HepG2 (cell line): ENCODE measurements around the gene RETREG2. TPM values are rescaled to one million over a fixed set of nuclear protein-coding genes. Genes with fewer than 3 reads are reported as not detected.

Experiments used
- CBFB ChIP-seq: sonication (generic); formaldehyde crosslinking; IDR thresholded peaks from 2 replicates; pipeline ENCODE4 v1.4.0; 2020; ENCODE audit warnings: missing genetic modification reagents
- CBX1 ChIP-seq: IDR thresholded peaks from one replicate; pipeline ENCODE4 v1.6.1; 2016; ENCODE audit warnings: antibody characterized with exemption, low read depth
- HNRNPLL ChIP-seq: fragments of 200-400 bp; formaldehyde crosslinking; IDR thresholded peaks from 2 replicates; pipeline ENCODE4 v1.6.1; 2017; ENCODE audit warnings: mild to moderate bottlenecking, low read depth, low read length; ENCODE audit not compliant: poor library complexity, severe bottlenecking
- HNRNPUL1 ChIP-seq: fragments of 200-400 bp; formaldehyde crosslinking; IDR thresholded peaks from 2 replicates; pipeline ENCODE4 v1.6.1; 2017; ENCODE audit warnings: low read depth, mild to moderate bottlenecking, low read length, moderate library complexity
- MAFK ChIP-seq, 2 experiments: IDR thresholded peaks in 1 of 2; conservative IDR thresholded peaks in 1 of 2; 2 replicates each; pipeline ENCODE4 v1.6.1; 2011; ENCODE audit warnings: improper control_type of control experiment in 2 of 2, low read length in 2 of 2
- MAX ChIP-seq: IDR thresholded peaks from 2 replicates; pipeline ENCODE4 v1.6.1; 2012; ENCODE audit warnings: inconsistent platforms
- MYNN ChIP-seq: sonication (generic); formaldehyde crosslinking; IDR thresholded peaks from 2 replicates; pipeline ENCODE4 v1.4.0; 2020; ENCODE audit warnings: mild to moderate bottlenecking, low read depth, missing genetic modification reagents
- SCMH1 ChIP-seq: sonication (generic); formaldehyde crosslinking; IDR thresholded peaks from 2 replicates; pipeline ENCODE4 v1.9.0; 2021; ENCODE audit warnings: missing genetic modification reagents, mild to moderate bottlenecking, borderline replicate concordance
- SMARCE1 ChIP-seq: fragments of 450-650 bp; IDR thresholded peaks from 2 replicates; pipeline ENCODE4 v1.6.1; 2017; ENCODE audit warnings: borderline replicate concordance
- TOPORS ChIP-seq: sonication (generic); formaldehyde crosslinking; IDR thresholded peaks from 2 replicates; pipeline ENCODE4 v1.8.0; 2023; ENCODE audit warnings: mild to moderate bottlenecking, missing genetic modification reagents
- ZBTB10 ChIP-seq: sonication (generic); formaldehyde crosslinking; IDR thresholded peaks from 2 replicates; pipeline ENCODE4 v1.4.0; 2020; ENCODE audit warnings: missing genetic modification reagents, borderline replicate concordance
- ZBTB34 ChIP-seq: sonication (generic); formaldehyde crosslinking; IDR thresholded peaks from 2 replicates; pipeline ENCODE4 v1.8.0; 2022; ENCODE audit warnings: mild to moderate bottlenecking, missing genetic modification reagents
- ZNF20 ChIP-seq: sonication (generic); formaldehyde crosslinking; IDR thresholded peaks from 2 replicates; pipeline ENCODE4 v1.4.0; 2020; ENCODE audit warnings: mild to moderate bottlenecking, moderate library complexity, missing genetic modification reagents
- ZNF30 ChIP-seq: sonication (generic); formaldehyde crosslinking; IDR thresholded peaks from 2 replicates; pipeline ENCODE4 v1.5.0; 2020; ENCODE audit warnings: mild to moderate bottlenecking, missing genetic modification reagents
- ZNF331 ChIP-seq: sonication (generic); formaldehyde crosslinking; IDR thresholded peaks from 2 replicates; pipeline ENCODE4 v1.4.0; 2020; ENCODE audit warnings: missing genetic modification reagents
- ZNF451 ChIP-seq: sonication (generic); formaldehyde crosslinking; IDR thresholded peaks from 2 replicates; pipeline ENCODE4 v1.5.0; 2020; ENCODE audit warnings: mild to moderate bottlenecking, missing genetic modification reagents
- ZNF503 ChIP-seq: sonication (generic); formaldehyde crosslinking; IDR thresholded peaks from 2 replicates; pipeline ENCODE4 v1.4.0; 2020; ENCODE audit warnings: missing genetic modification reagents
- ZNF549 ChIP-seq: sonication (generic); formaldehyde crosslinking; IDR thresholded peaks from 2 replicates; pipeline ENCODE4 v1.5.0; 2020; ENCODE audit warnings: missing genetic modification reagents
- ZNF615 ChIP-seq: sonication (generic); formaldehyde crosslinking; IDR thresholded peaks from 2 replicates; pipeline ENCODE4 v1.5.0; 2020; ENCODE audit warnings: mild to moderate bottlenecking, missing genetic modification reagents, borderline replicate concordance
- ZNF616 ChIP-seq: sonication (generic); formaldehyde crosslinking; IDR thresholded peaks from 2 replicates; pipeline ENCODE4 v1.5.0; 2020; ENCODE audit warnings: low read depth, mild to moderate bottlenecking, missing genetic modification reagents
- ZNF704 ChIP-seq: sonication (generic); formaldehyde crosslinking; IDR thresholded peaks from 2 replicates; pipeline ENCODE4 v1.8.1; 2023; ENCODE audit warnings: mild to moderate bottlenecking, inconsistent platforms, moderate library complexity, missing genetic modification reagents, borderline replicate concordance
- ZNF709 ChIP-seq: sonication (generic); formaldehyde crosslinking; IDR thresholded peaks from 2 replicates; pipeline ENCODE4 v1.5.0; 2020; ENCODE audit warnings: mild to moderate bottlenecking, missing genetic modification reagents
- ZNF720 ChIP-seq: sonication (generic); formaldehyde crosslinking; IDR thresholded peaks from 2 replicates; pipeline ENCODE4 v1.4.0; 2020; ENCODE audit warnings: missing genetic modification reagents
- polyA plus RNA-seq, 8 experiments: library from polyadenylated mRNA; depleted of rRNA in 3 of 8; stranded (reverse) in 7 of 8; unstranded in 1 of 8; fragments of >200 nt; fragmentation: Illumina TruSeq in 4 of 8; extraction: Trizol in 4 of 8; gene quantifications; 2 replicates each; pipeline versions ENCODE4 v1.2.1 to v1.2.3, GENCODE V29; 2011 to 2016; ENCODE audit warnings: low read depth in 4 of 8, missing spikeins in 1 of 8, mixed read lengths in 1 of 8; ENCODE audit not compliant: insufficient read depth in 1 of 8
- total RNA-seq, 5 experiments: library from RNA; depleted of rRNA; stranded (reverse); fragments of >200 nt; fragmentation: Illumina TruSeq; extraction: Trizol; gene quantifications; 2 replicates each; pipeline ENCODE4 v1.2.3, GENCODE V29; 2016; ENCODE audit warnings: low read depth in 1 of 5

Gene RETREG2
- total and polyA plus RNA-seq, 2 of the 13 experiments (the other 11 are each of a cell fraction or from before 2014, with no cell fraction given) = 86.0 to 134 TPM

- TF ChIP-seq ZBTB34 (CRISPR knock-in tag) = peak; percentile 86
- peak; percentile 58 for TF ChIP-seq TOPORS (CRISPR knock-in tag)
- peak; percentile 89 for TF ChIP-seq ZNF709 (CRISPR knock-in tag)
- TF ChIP-seq ZNF30 (CRISPR knock-in tag) = peak; percentile 95; the same call in 1 of the 2 replicates
- peak; percentile 90 for TF ChIP-seq CBFB (CRISPR knock-in tag)
- TF ChIP-seq ZNF503 (CRISPR knock-in tag) = peak; percentile 92; the same call in 1 of the 2 replicates
- TF ChIP-seq ZBTB10 = no peak
- peak; percentile 99 for TF ChIP-seq MAX
- TF ChIP-seq HNRNPUL1 = peak; percentile 58; the same call in 1 of the 2 replicates
- 0 out of 4 replicates have a peak, but pooled peaks of 1 of the 2 experiments have one; percentile 13 for TF ChIP-seq MAFK (conservative IDR thresholded peaks at IDR 0.05 in 1 of 2, IDR thresholded peaks at IDR 0.05 in 1 of 2; ENCODE audit: low read length in 2 of 2)
- no peak for TF ChIP-seq CBX1
- TF ChIP-seq ZNF616 (CRISPR knock-in tag) = peak; percentile 93
- TF ChIP-seq MYNN (CRISPR knock-in tag) = no peak; the same call in 1 of the 2 replicates
- no peak for TF ChIP-seq ZNF20 (CRISPR knock-in tag)
- peak; percentile 89 for TF ChIP-seq ZNF331 (CRISPR knock-in tag)
- TF ChIP-seq ZNF704 = peak; percentile 91; the same call in 1 of the 2 replicates
- no peak for TF ChIP-seq ZNF615 (CRISPR knock-in tag)
- TF ChIP-seq HNRNPLL = peak; percentile 70
- peak; percentile 96 for TF ChIP-seq ZNF451 (CRISPR knock-in tag)
- no peak for TF ChIP-seq SMARCE1
- TF ChIP-seq SCMH1 = no peak
- TF ChIP-seq ZNF720 (CRISPR knock-in tag) = no peak
- TF ChIP-seq ZNF549 (CRISPR knock-in tag) = peak; percentile 73; the same call in 1 of the 2 replicates
Observed at GRCh38 chr2:219176818-219177551, 1.1 kb upstream of the RETREG2 start, which contains the start of gene CNPPD1 (continued).
